Gastroesophageal sphincter (tissue), 3 donors: Measurements from ENCODE around the gene TECPR2.

Experiments used
- EP300 ChIP-seq: sonication (generic); formaldehyde crosslinking; IDR thresholded peaks from one replicate; pipeline ENCODE4 v1.6.1; 2017; ENCODE audit warnings: antibody characterized with exemption, mild to moderate bottlenecking
- POLR2A ChIP-seq, 2 donors: fragments of 450-650 bp; IDR thresholded peaks; one replicate each; pipeline ENCODE4 v1.6.1; 2017; ENCODE audit warnings: antibody characterized with exemption in 2 of 2, mild to moderate bottlenecking in 2 of 2, moderate library complexity in 1 of 2
- POLR2AphosphoS5 ChIP-seq: sonication (generic); formaldehyde crosslinking; IDR thresholded peaks from one replicate; pipeline ENCODE4 v1.6.1; 2017; ENCODE audit warnings: antibody characterized with exemption
- TF ChIP-seq, protein P1 (sequence below), 4 experiments: fragments of 200-600 bp in 2 of 4; fragments of 450-650 bp in 2 of 4; sonication (generic) in 1 of 4; IDR thresholded peaks; one replicate each; pipeline ENCODE4 v1.5.1; 2017 to 2019; ENCODE audit warnings: antibody characterized with exemption in 4 of 4, mild to moderate bottlenecking in 2 of 4, moderate library complexity in 2 of 4

DNA sequence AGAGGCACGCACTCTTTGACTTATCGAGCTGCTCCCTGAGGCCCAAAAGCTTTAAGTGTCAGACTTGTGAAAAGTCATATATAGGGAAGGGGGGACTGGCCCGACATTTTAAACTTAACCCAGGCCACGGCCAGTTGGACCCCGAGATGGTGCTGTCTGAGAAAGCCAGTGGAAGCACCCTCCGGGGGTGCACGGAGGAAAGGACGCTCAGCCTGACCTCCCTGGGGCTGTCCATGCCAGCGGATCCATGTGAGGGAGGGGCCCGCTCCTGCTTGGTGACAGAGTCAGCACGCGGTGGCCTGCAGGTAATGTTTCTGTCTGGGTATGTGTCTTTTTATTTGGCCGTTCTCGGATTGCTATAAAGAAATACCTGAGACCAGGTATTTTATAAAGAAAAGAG, 36.2 kb upstream of the TECPR2 start:
- TF ChIP-seq, protein P1, sequence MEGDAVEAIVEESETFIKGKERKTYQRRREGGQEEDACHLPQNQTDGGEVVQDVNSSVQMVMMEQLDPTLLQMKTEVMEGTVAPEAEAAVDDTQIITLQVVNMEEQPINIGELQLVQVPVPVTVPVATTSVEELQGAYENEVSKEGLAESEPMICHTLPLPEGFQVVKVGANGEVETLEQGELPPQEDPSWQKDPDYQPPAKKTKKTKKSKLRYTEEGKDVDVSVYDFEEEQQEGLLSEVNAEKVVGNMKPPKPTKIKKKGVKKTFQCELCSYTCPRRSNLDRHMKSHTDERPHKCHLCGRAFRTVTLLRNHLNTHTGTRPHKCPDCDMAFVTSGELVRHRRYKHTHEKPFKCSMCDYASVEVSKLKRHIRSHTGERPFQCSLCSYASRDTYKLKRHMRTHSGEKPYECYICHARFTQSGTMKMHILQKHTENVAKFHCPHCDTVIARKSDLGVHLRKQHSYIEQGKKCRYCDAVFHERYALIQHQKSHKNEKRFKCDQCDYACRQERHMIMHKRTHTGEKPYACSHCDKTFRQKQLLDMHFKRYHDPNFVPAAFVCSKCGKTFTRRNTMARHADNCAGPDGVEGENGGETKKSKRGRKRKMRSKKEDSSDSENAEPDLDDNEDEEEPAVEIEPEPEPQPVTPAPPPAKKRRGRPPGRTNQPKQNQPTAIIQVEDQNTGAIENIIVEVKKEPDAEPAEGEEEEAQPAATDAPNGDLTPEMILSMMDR (IDR thresholded peaks at IDR 0.05): no peak
- TF ChIP-seq POLR2A (IDR thresholded peaks at IDR 0.05) (no peak), POLR2AphosphoS5 (no peak), EP300 (no peak)
